Stimulated activated CD4-positive, alpha-beta T cell treated with anti-CD3 and anti-CD28 coated beads, Interleukin-1b, Interleukin-23, amount 100 ng/mL, for 4 hours (primary cell): ENCODE results near the gene ALDOB.

Experiments used
- DNase-seq, 2 donors: peaks; one replicate each; pipeline ENCODE4 v3.0.0-alpha.2; 2020; ENCODE audit warnings: low read depth in 2 of 2

The ALDOB gene

GRCh38 chr9:101421653-101422065 is 13.9 kb downstream of the ALDOB start:
- DNase-seq = no peak

- DNase-seq = no peak
Observed at GRCh38 chr9:101419863-101420262, 15.7 kb downstream of the ALDOB start.

GRCh38 chr9:101418518-101419430 is 16.8 kb downstream of the ALDOB start:
- DNase-seq = no peak

- DNase-seq = no peak
Observed at GRCh38 chr9:101417977-101418376, 17.6 kb downstream of the ALDOB start.

GRCh38 chr9:101417389-101417788 is 18.2 kb downstream of the ALDOB start:
- DNase-seq = no peak

- no peak for DNase-seq
Observed at GRCh38 chr9:101415578-101415977, 20.0 kb downstream of the ALDOB start.

GRCh38 chr9:101414839-101415238 is 20.7 kb downstream of the ALDOB start:
- DNase-seq = no peak

GRCh38 chr9:101409079-101409477 is 26.5 kb downstream of the ALDOB start:
- DNase-seq = no peak

GRCh38 chr9:101408374-101409078 is 27.0 kb downstream of the ALDOB start:
- no peak for DNase-seq

- no peak for DNase-seq
Observed at GRCh38 chr9:101403516-101404285, 31.9 kb downstream of the ALDOB start.

- no peak for DNase-seq
Observed at GRCh38 chr9:101400120-101400519, 35.5 kb downstream of the ALDOB start.

GRCh38 chr9:101399643-101399970 is 36.0 kb downstream of the ALDOB start:
- DNase-seq = no peak

GRCh38 chr9:101398930-101399642 is 36.5 kb downstream of the ALDOB start:
- DNase-seq = no peak

GRCh38 chr9:101398068-101398929 is 37.3 kb downstream of the ALDOB start, which contains the start of the genes MRPL50 and ZNF189:
Gene MRPL50, minus strand, starts transcription at chr9:101398618. Its CDS starts 26 bp downstream, at chr9:101398592.
Gene ZNF189, plus strand, starts transcription at chr9:101398851. Its CDS starts 306 bp downstream, at chr9:101399157.
- peak; percentile 91 to 92 for DNase-seq

GRCh38 chr9:101397746-101398067 is 37.9 kb downstream of the ALDOB start:
- DNase-seq = no peak

- DNase-seq = no peak
Observed at GRCh38 chr9:101394687-101395086, 40.9 kb downstream of the ALDOB start.

- DNase-seq = no peak
Observed at GRCh38 chr9:101393135-101393534, 42.4 kb downstream of the ALDOB start.

GRCh38 chr9:101388507-101388993 is 47.0 kb downstream of the ALDOB start:
- DNase-seq = no peak

- no peak for DNase-seq
Observed at GRCh38 chr9:101387871-101388506, 47.6 kb downstream of the ALDOB start.
